ENCODE results near the gene RGS9. TPM values are rescaled to one million over a fixed set of nuclear protein-coding genes. Genes with fewer than 3 reads are reported as not detected.
"Not testable (repeated sequence)": the region's sequence is repeated elsewhere in the genome, so short reads cannot be mapped to it uniquely, and the experiment has no call there.

RGS9 gene
- polyA plus RNA-seq, 1 donor = 2.2 TPM

- DNase-seq (ENCODE audit: low read depth) = not testable (repeated sequence)
Observed at GRCh38 chr17:65207448-65207847, 70.3 kb downstream of the RGS9 start.

- DNase-seq (ENCODE audit: low read depth) = no peak
Observed at GRCh38 chr17:65208717-65209116, 71.5 kb downstream of the RGS9 start.

GRCh38 chr17:65218261-65218660 lies 81.1 kb downstream of the RGS9 start:
- DNase-seq (ENCODE audit: low read depth) = no peak

GRCh38 chr17:65219124-65219523 lies 82.0 kb downstream of the RGS9 start:
- no peak for DNase-seq (ENCODE audit: low read depth)

GRCh38 chr17:65219707-65220106 lies 82.5 kb downstream of the RGS9 start:
- no peak for DNase-seq (ENCODE audit: low read depth)

GRCh38 chr17:65220732-65221131 lies 83.6 kb downstream of the RGS9 start:
- DNase-seq (ENCODE audit: low read depth) = no peak

- DNase-seq (ENCODE audit: low read depth) = no peak
Observed at GRCh38 chr17:65222214-65222738, 85.1 kb downstream of the RGS9 start.

- DNase-seq (ENCODE audit: low read depth) = no peak
Observed at GRCh38 chr17:65225061-65225460, 87.9 kb downstream of the RGS9 start.

- no peak for DNase-seq (ENCODE audit: low read depth)
Observed at GRCh38 chr17:65226227-65226626, 89.1 kb downstream of the RGS9 start.

GRCh38 chr17:65227637-65228036 lies 90.5 kb downstream of the RGS9 start:
- no peak for DNase-seq (ENCODE audit: low read depth)

GRCh38 chr17:65228287-65228686 lies 91.1 kb downstream of the RGS9 start:
- DNase-seq (ENCODE audit: low read depth) = no peak

GRCh38 chr17:65228734-65229620 lies 91.8 kb downstream of the RGS9 start:
- no peak for DNase-seq (ENCODE audit: low read depth)

- no peak for DNase-seq (ENCODE audit: low read depth)
Observed at GRCh38 chr17:65229621-65229995, 92.4 kb downstream of the RGS9 start.

GRCh38 chr17:65230040-65230439 lies 92.9 kb downstream of the RGS9 start:
- DNase-seq (ENCODE audit: low read depth) = no peak

GRCh38 chr17:65231086-65231485 lies 93.9 kb downstream of the RGS9 start:
- DNase-seq (ENCODE audit: low read depth) = no peak

- peak; percentile 13 for DNase-seq (ENCODE audit: low read depth)
Observed at GRCh38 chr17:65231662-65232335, 94.6 kb downstream of the RGS9 start.

- no peak for DNase-seq (ENCODE audit: low read depth)
Observed at GRCh38 chr17:65235284-65235683, 98.1 kb downstream of the RGS9 start.

GRCh38 chr17:65236321-65236720 lies 99.2 kb downstream of the RGS9 start:
- DNase-seq (ENCODE audit: low read depth) = no peak

GRCh38 chr17:65243838-65244625 lies 106.9 kb downstream of the RGS9 start:
- DNase-seq (ENCODE audit: low read depth) = no peak

- no peak for DNase-seq (ENCODE audit: low read depth)
Observed at GRCh38 chr17:65246252-65246651, 109.1 kb downstream of the RGS9 start.

- no peak for DNase-seq (ENCODE audit: low read depth)
Observed at GRCh38 chr17:65249774-65250173, 112.6 kb downstream of the RGS9 start.

GRCh38 chr17:65254166-65254565 lies 117.0 kb downstream of the RGS9 start:
- no peak for DNase-seq (ENCODE audit: low read depth)
